Measurements from ENCODE around the gene XAB2.

XAB2 gene

DNA sequence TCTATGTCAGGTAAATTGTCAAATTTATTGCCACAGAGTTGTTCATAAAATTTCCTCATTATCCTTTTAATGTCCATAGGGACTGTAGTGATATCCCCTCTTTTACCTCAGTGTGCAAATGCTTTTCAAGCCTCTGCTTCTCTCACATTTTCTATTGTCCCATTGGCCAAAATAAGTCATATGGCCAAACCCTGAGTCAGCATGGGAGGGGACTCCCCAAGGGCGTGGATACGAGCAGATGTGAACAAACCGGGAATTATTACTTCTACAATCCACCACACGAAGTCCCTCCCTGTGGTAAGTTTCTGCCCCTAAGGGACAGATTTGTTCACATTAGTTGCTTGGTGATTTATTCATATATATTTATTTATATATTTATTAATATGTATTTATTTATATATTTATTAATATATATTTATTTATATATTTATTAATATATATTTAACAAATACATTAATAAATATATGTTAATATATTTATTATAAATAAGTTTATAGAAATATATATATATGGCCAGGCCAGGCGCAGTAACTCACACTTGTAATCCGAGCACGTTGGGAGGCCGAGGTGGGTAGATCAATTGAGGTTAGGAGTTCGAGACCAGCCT, 53.8 kb downstream of the XAB2 start:
- FAIRE-seq = no peak

DNA sequence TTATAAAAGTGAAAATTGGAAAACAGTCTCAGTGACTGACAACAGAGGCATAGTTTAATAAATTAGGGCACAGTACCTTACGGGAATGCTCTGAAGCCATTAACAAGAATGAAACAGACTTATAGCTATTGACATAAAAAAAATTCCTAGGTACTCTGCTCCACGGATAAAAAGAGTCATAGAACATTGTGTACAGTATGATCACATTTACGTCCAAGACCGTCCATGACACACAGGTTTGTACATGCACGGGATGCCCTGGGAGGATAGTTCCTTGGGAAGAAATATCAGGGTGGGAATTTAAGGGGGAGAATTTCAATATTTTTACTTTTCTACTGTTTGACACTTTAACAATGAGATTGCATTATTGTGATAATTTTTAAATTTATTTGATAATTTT, 58.6 kb downstream of the XAB2 start:
- no peak for FAIRE-seq
